Stimulated activated CD8-positive, alpha-beta memory T cell treated with anti-CD3 and anti-CD28 coated beads, Interleukin-15, amount 100 ng/mL, for 1 hour (primary cell): ENCODE measurements around the gene TCF20.

ENCODE experiments used
- DNase-seq: peaks from one replicate; pipeline ENCODE4 v3.0.0-alpha.2; 2020; ENCODE audit warnings: low read depth

TCF20 gene

GRCh38 chr22:42300259-42301076 is 30.0 kb upstream of the TCF20 start:
- no peak for DNase-seq

- no peak for DNase-seq
Measured at GRCh38 chr22:42299586-42300258, 29.3 kb upstream of the TCF20 start.

GRCh38 chr22:42298746-42299145 is 28.3 kb upstream of the TCF20 start:
- no peak for DNase-seq

- no peak for DNase-seq
Measured at GRCh38 chr22:42297778-42298177, 27.3 kb upstream of the TCF20 start.

GRCh38 chr22:42296883-42297282 is 26.4 kb upstream of the TCF20 start:
- DNase-seq: no peak

DNA sequence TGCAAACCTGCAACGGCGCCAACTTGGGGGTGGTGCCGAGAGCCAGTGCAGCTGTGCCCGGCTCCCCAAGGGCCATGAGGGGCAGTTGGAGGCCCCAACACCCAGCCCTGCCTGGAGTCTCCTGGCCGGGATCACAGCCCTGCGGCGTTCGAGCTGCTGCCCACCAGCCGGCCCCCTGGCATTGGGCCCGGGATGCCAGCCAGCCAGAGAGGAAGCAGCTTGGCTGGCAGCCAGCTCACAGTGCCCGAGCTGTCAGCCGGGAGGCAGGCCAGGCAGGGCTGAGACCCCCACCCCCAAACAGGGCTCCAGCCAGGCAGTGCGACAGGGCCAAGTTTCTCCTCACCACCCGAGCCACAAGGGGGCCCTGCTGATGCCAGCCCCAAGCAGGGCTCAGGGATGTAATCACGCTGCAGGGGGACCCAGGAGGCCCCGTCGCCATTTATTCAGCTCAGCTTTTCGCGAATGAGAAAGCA is 26.0 kb upstream of the TCF20 start:
- DNase-seq: no peak

GRCh38 chr22:42294034-42294985 is 23.9 kb upstream of the TCF20 start:
- DNase-seq: no peak

GRCh38 chr22:42292732-42293520 is 22.5 kb upstream of the TCF20 start:
- no peak for DNase-seq

- no peak for DNase-seq
Measured at GRCh38 chr22:42291287-42291686, 20.8 kb upstream of the TCF20 start.

- DNase-seq: no peak
Measured at GRCh38 chr22:42289671-42290541, 19.5 kb upstream of the TCF20 start.

DNA sequence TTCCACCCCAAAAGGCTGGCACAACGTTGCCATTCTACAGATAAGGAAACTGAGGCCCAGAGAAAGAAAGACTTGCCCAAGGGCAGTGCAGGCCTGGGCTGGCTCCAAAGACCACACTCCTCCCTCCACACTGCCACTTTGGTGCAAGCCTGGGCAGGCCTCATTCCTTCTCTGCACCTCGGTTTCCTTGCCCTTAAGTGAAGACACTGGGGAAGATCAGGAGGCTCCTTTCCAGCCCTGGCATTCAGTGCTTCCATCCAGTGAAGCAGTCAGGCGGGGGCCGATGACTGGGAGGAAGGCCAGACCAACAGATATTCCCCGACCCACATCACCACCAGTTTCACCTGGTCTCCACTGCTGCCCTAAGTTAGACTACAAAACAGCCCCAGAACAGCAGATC is 18.3 kb upstream of the TCF20 start:
- DNase-seq: no peak

GRCh38 chr22:42287174-42287890 is 16.9 kb upstream of the TCF20 start:
- no peak for DNase-seq

- DNase-seq: no peak
Measured at GRCh38 chr22:42286205-42286604, 15.8 kb upstream of the TCF20 start.

- DNase-seq: no peak
Measured at GRCh38 chr22:42285604-42286003, 15.2 kb upstream of the TCF20 start.

DNA sequence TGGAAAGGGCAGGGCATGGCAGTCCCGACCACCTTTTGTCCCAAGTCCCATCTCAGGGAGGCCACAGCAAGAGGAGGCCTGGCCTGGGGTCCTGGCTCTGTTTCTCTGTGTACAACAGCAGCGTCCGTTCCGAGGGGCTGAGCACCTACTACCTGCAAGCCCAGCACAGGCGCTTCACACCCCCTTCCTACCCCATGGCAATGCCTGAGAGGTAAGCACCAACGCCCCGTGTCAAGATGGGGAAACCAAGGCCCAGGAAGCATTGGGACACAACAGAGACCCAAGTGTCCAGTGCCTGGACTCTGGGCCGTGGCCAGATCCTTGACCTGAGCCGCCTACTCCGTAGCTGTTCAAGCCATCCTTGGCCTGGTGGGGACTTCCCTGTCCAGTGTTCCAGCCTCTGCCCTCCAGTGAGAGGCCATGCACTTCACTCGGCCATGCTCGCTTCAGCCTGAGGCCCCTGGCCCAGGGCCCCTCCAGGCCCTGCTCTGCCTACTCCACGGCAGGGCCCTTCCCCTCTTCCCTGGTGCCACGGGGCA is 14.3 kb upstream of the TCF20 start:
- DNase-seq: no peak

DNA sequence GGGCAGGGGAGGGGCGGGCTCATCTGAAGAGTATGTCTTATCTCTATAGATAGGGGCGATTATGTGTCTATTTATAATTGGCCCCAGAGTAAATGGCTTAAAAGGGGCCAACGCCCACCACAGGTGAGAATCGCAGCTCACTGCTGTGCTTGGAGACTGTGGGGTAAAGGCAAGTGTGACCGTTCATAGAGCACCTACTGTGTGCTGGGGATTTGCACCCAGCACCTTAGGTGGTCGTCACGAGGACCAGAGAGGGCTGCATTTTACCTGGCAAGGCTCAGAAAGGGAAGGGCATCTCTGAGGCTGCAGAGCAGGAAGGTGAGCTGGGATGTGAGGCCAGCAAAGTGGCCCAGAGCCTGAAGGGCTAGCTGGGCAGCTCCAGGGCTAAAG is 13.7 kb upstream of the TCF20 start:
- no peak for DNase-seq

DNA sequence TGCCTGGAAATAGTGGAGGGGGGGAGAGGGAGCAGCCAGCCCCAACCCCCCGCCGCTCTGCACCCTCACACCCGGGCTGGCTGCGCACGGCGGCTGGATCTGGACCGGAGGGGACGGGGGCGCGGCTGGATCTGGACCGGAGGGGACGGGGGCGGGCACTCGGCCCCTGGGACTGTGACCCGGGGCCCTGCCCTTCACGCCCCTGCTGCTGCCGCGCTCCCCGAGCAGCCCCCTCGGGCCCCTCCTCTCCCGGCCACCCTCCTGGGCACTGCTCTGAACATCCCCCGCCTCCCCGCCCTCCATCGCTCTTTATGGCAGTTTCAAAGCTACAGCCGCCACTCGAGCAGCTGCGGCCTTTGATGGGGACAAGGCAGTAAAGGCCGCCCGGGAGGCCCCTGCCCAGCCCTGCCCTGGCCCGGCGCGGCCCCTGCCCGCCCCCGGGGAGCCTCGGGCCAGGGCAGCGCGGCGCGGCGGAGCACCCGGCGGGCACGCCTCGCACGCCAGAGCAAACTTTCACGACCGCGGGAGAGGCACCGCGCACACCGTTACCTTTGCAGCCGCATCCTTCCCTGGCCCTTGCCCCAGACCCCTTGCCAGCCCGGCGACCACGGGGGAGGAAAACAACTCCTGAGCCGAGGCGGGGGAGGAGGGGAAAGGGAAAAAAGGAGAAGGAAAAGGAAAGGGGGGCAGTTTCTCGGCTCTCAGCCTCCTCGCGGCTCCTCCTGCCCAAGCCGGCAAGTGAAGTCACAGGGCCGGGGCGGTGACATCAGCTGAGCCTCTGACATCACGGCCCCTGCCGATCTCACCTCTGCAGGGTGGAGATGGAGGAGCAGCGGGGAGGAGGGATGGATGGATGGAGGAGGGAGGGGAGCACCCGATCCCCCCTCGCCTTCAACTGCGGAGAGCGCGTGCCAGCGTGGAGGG is 13.1 kb upstream of the TCF20 start:
- DNase-seq: no peak

DNA sequence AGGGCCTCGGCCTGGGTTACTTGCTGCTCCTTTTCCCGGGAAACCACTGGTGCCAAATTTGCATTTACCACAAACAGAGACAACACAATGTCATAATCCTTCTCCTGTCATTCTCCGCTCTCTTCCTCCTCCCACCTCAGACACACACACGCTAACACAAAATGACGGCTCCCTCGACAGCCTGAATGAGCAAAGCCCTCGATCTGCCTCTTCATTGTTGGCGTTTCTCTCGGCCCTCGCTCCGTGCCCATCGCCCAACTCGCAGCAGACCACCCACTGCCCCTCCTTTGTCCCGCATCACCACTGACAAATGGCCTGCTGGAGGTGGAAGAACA is 12.5 kb upstream of the TCF20 start:
- no peak for DNase-seq
